ENCODE data around the gene RNF113B. TPM values are rescaled to one million over a fixed set of nuclear protein-coding genes. Genes with fewer than 3 reads are reported as not detected.

RNF113B gene
- total RNA-seq, 1 experiment from 2014 or later: not detected

GRCh38 chr13:98219685-98220084 lies 42.6 kb upstream of the RNF113B start:
- peaks cover 39% of the 10 kb centered on the region for H3K36me3 Mint-ChIP-seq (ENCODE audit: insufficient read depth, unreplicated experiment)
- no peak for DNase-seq
- intact Hi-C loops (cut with micrococcal nuclease; ENCODE audit: unreplicated experiment): no loop called here
- no peaks in the 10 kb centered on the region for H3K9me3 Mint-ChIP-seq (ENCODE audit: unreplicated experiment)
- Histone ChIP-seq H3K4me1 (no peaks in the 10 kb centered on the region), H3K36me3 (ENCODE audit: control insufficient read depth, insufficient read depth, low read length) (no peaks in the 10 kb centered on the region; the same call in 1 of the 2 replicates), H3K4me3 (ENCODE audit: low read depth, low read length) (no peak overlapping the region), H3K27me3 (replicated peaks; ENCODE audit: control insufficient read depth, insufficient read depth, low read length) (no peaks in the 10 kb centered on the region), H3K9me3 (no peaks in the 10 kb centered on the region)
- TF ChIP-seq CTCF (IDR thresholded peaks at IDR 0.05; ENCODE audit: insufficient read depth in 1 of 2, low read depth in 1 of 2, low read length in 1 of 2, severe bottlenecking in 1 of 2, unreplicated experiment in 1 of 2): no peak
- CTCF ChIA-PET: no interaction called here
- H3K4me3 Mint-ChIP-seq (ENCODE audit: unreplicated experiment): no peak overlapping the region
- POLR2A ChIA-PET: no interaction called here
- BruUV-seq (replicated peaks): no TSS peak
- no peaks in the 10 kb centered on the region for H3K27me3 Mint-ChIP-seq (ENCODE audit: insufficient read depth, unreplicated experiment)
- H3K4me1 Mint-ChIP-seq (ENCODE audit: low read depth, unreplicated experiment): no peaks in the 10 kb centered on the region
- H3K27ac Mint-ChIP-seq (ENCODE audit: unreplicated experiment): no peak overlapping the region

GRCh38 chr13:98217597-98217996 lies 40.5 kb upstream of the RNF113B start:
- intact Hi-C loops (cut with micrococcal nuclease; ENCODE audit: unreplicated experiment): no loop called here
- ChIA-PET CTCF (no interaction called here), POLR2A (no interaction called here)
- H3K4me3 ChIP-seq (ENCODE audit: low read depth, low read length): no peak overlapping the region
- Mint-ChIP-seq H3K4me1 (ENCODE audit: low read depth, unreplicated experiment) (no peaks in the 10 kb centered on the region), H3K4me3 (ENCODE audit: unreplicated experiment) (no peak overlapping the region), H3K27me3 (ENCODE audit: insufficient read depth, unreplicated experiment) (no peaks in the 10 kb centered on the region), H3K27ac (ENCODE audit: unreplicated experiment) (peak overlapping the region; percentile 40), H3K9me3 (ENCODE audit: unreplicated experiment) (no peaks in the 10 kb centered on the region), H3K36me3 (ENCODE audit: insufficient read depth, unreplicated experiment) (peaks cover 52% of the 10 kb centered on the region)
- H3K27me3 ChIP-seq (replicated peaks; ENCODE audit: control insufficient read depth, insufficient read depth, low read length): no peaks in the 10 kb centered on the region
- no peak for DNase-seq
- no TSS peak for BruUV-seq (replicated peaks)
- no peaks in the 10 kb centered on the region for H3K4me1 ChIP-seq
- no peak for TF ChIP-seq CTCF (IDR thresholded peaks at IDR 0.05; ENCODE audit: insufficient read depth in 1 of 2, low read depth in 1 of 2, low read length in 1 of 2, severe bottlenecking in 1 of 2, unreplicated experiment in 1 of 2)
- no peaks in the 10 kb centered on the region; the same call in 1 of the 2 replicates for H3K36me3 ChIP-seq (ENCODE audit: control insufficient read depth, insufficient read depth, low read length)
- no peaks in the 10 kb centered on the region for H3K9me3 ChIP-seq

- no peaks in the 10 kb centered on the region for H3K27me3 ChIP-seq (replicated peaks; ENCODE audit: control insufficient read depth, insufficient read depth, low read length)
- BruUV-seq (replicated peaks): no TSS peak
- H3K9me3 ChIP-seq: no peaks in the 10 kb centered on the region
- CTCF ChIA-PET: no interaction called here
- TF ChIP-seq CTCF (IDR thresholded peaks at IDR 0.05; ENCODE audit: insufficient read depth in 1 of 2, low read depth in 1 of 2, low read length in 1 of 2, severe bottlenecking in 1 of 2, unreplicated experiment in 1 of 2): no peak
- DNase-seq: no peak
- POLR2A ChIA-PET: no interaction called here
- intact Hi-C loops (cut with micrococcal nuclease; ENCODE audit: unreplicated experiment): no loop called here
- Mint-ChIP-seq H3K36me3 (ENCODE audit: insufficient read depth, unreplicated experiment) (peaks cover 54% of the 10 kb centered on the region), H3K27me3 (ENCODE audit: insufficient read depth, unreplicated experiment) (no peaks in the 10 kb centered on the region), H3K4me1 (ENCODE audit: low read depth, unreplicated experiment) (no peaks in the 10 kb centered on the region), H3K9me3 (ENCODE audit: unreplicated experiment) (peaks cover 1% of the 10 kb centered on the region), H3K4me3 (ENCODE audit: unreplicated experiment) (no peak overlapping the region), H3K27ac (ENCODE audit: unreplicated experiment) (no peak overlapping the region)
- no peaks in the 10 kb centered on the region; the same call in 1 of the 2 replicates for H3K36me3 ChIP-seq (ENCODE audit: control insufficient read depth, insufficient read depth, low read length)
- H3K4me1 ChIP-seq: no peaks in the 10 kb centered on the region
- no peak overlapping the region for H3K4me3 ChIP-seq (ENCODE audit: low read depth, low read length)
These were observed 39.7 kb upstream of the RNF113B start for GRCh38 chr13:98216711-98217285.
